ENCODE results near the gene TRAPPC5. TPM values are rescaled to one million over a fixed set of nuclear protein-coding genes. Genes with fewer than 3 reads are reported as not detected.

Gene TRAPPC5
- total and polyA plus RNA-seq, 10 donors: 47.2 to 159 (median 86.0) TPM

- H3K27me3 ChIP-seq (replicated peaks in 1 of 7): peaks cover 0 to 36% (median 0%) of the 10 kb centered on the region in 7 donors
- H3K27ac ChIP-seq: peak overlapping the region in 6 of 8 donors; percentile 8 to 78 (median 40)
- intact Hi-C loops (cut with DNase I; ENCODE audit: low total_unique reads): no loop called here
- DNase-seq: no peak
- peaks cover 0 to 16% (median 0%) of the 10 kb centered on the region in 6 donors for H3K36me3 ChIP-seq
- no peak overlapping the region for H3K4me3 ChIP-seq
- H3K9me3 ChIP-seq: no peaks in the 10 kb centered on the region
- H3K4me1 ChIP-seq: peaks cover 6 to 73% (median 28%) of the 10 kb centered on the region in 6 donors
- 38 to 69% (median 43%) methylated on average over 3 to 4 of the region's 4 CpGs for WGBS, 5 donors
- TF ChIP-seq POLR2AphosphoS5 (IDR thresholded peaks at IDR 0.05) (peak in 1 of 3 donors; percentile 9), CTCF (IDR thresholded peaks at IDR 0.05 in 8 of 11, conservative IDR thresholded peaks at IDR 0.05 in 3 of 11) (no peak), POLR2A (IDR thresholded peaks at IDR 0.05) (no peak)
Observed at GRCh38 chr19:7694499-7694898, 13.9 kb downstream of the TRAPPC5 start.

- H3K27ac ChIP-seq: peak overlapping the region in 1 of 8 donors; percentile 88
- H3K9me3 ChIP-seq: no peaks in the 10 kb centered on the region
- H3K27me3 ChIP-seq (replicated peaks in 1 of 7): peaks cover 0 to 25% (median 0%) of the 10 kb centered on the region in 7 donors
- H3K36me3 ChIP-seq: peaks cover 0 to 8% (median 0%) of the 10 kb centered on the region in 6 donors
- intact Hi-C loops (cut with DNase I; ENCODE audit: low total_unique reads): no loop called here
- WGBS, 5 donors: 78 to 90% (median 84%) methylated on average over 10 of the region's 10 CpGs
- no peak for DNase-seq
- peak overlapping the region in 1 of 8 donors; percentile 59 for H3K4me3 ChIP-seq
- peaks cover 6 to 97% (median 40%) of the 10 kb centered on the region in 6 donors for H3K4me1 ChIP-seq
- TF ChIP-seq CTCF (IDR thresholded peaks at IDR 0.05 in 8 of 11, conservative IDR thresholded peaks at IDR 0.05 in 3 of 11) (no peak), POLR2A (IDR thresholded peaks at IDR 0.05) (no peak), POLR2AphosphoS5 (IDR thresholded peaks at IDR 0.05) (no peak)
Observed at GRCh38 chr19:7697721-7698287, 17.2 kb downstream of the TRAPPC5 start.

GRCh38 chr19:7698583-7698982 lies 17.9 kb downstream of the TRAPPC5 start:
- H3K27ac ChIP-seq: peak overlapping the region in 3 of 8 donors; percentile 19 to 88 (median 87)
- H3K4me3 ChIP-seq: peak overlapping the region in 1 of 8 donors; percentile 59
- no peaks in the 10 kb centered on the region for H3K9me3 ChIP-seq
- H3K36me3 ChIP-seq: peaks cover 0 to 8% (median 0%) of the 10 kb centered on the region in 6 donors
- TF ChIP-seq POLR2AphosphoS5 (IDR thresholded peaks at IDR 0.05) (no peak), CTCF (IDR thresholded peaks at IDR 0.05 in 8 of 11, conservative IDR thresholded peaks at IDR 0.05 in 3 of 11) (no peak), POLR2A (IDR thresholded peaks at IDR 0.05) (no peak)
- H3K27me3 ChIP-seq (replicated peaks in 1 of 7): peaks cover 0 to 25% (median 0%) of the 10 kb centered on the region in 7 donors
- whole genome bisulfite sequencing, 5 donors: 31 to 57% (median 48%) methylated on average over 9 to 11 of the region's 11 CpGs
- peak; percentile 71 for DNase-seq
- intact Hi-C loops (cut with DNase I; ENCODE audit: low total_unique reads): no loop called here
- H3K4me1 ChIP-seq: peaks cover 6 to 95% (median 40%) of the 10 kb centered on the region in 6 donors

GRCh38 chr19:7699003-7699402 lies 18.4 kb downstream of the TRAPPC5 start:
- intact Hi-C loops (cut with DNase I; ENCODE audit: low total_unique reads): no loop called here
- DNase-seq: peak; percentile 61
- H3K36me3 ChIP-seq: peaks cover 0 to 8% (median 0%) of the 10 kb centered on the region in 6 donors
- TF ChIP-seq CTCF (IDR thresholded peaks at IDR 0.05 in 8 of 11, conservative IDR thresholded peaks at IDR 0.05 in 3 of 11) (no peak), POLR2A (IDR thresholded peaks at IDR 0.05) (no peak), POLR2AphosphoS5 (IDR thresholded peaks at IDR 0.05) (no peak)
- H3K9me3 ChIP-seq: no peaks in the 10 kb centered on the region
- H3K4me1 ChIP-seq: peaks cover 6 to 95% (median 41%) of the 10 kb centered on the region in 6 donors
- WGBS, 5 donors: 38 to 60% (median 39%) methylated on average over 2 of the region's 2 CpGs
- H3K27ac ChIP-seq: peak overlapping the region in 3 of 8 donors; percentile 19 to 88 (median 87)
- H3K4me3 ChIP-seq: peak overlapping the region in 1 of 8 donors; percentile 59
- peaks cover 0 to 25% (median 0%) of the 10 kb centered on the region in 7 donors for H3K27me3 ChIP-seq (replicated peaks in 1 of 7)

Measured in spleen (tissue), 11 donors.